Endothelial cell of umbilical vein (primary cell): Measurements from ENCODE around the gene LRRC43. TPM values are rescaled to one million over a fixed set of nuclear protein-coding genes. Genes with fewer than 3 reads are reported as not detected.

Experiments
- BruUV-seq: library from RNA; stranded (reverse); fragments of 400-500 nt; replicated peaks from 2 replicates; lab custom pipeline; 2021; lab: Mats Ljungman, UMichigan
- CTCF ChIA-PET: fragments of 300-600, 350-600 bp; sonication (Branson Sonifier 250); formaldehyde crosslinking; loops from one replicate; lab custom pipeline; 2021; ENCODE audit warnings: antibody characterized with exemption, inconsistent platforms; lab: Charles Lee
- POLR2A ChIA-PET: fragments of 300-600, 350-600 bp; sonication (Branson Sonifier 250); formaldehyde crosslinking; loops from one replicate; lab custom pipeline; 2021; ENCODE audit warnings: antibody characterized with exemption, inconsistent platforms; lab: Charles Lee
- DNase-seq: peaks from one replicate; pipeline ENCODE4 v3.0.0-alpha.2; 2011; ENCODE audit warnings: low read depth, low spot score
- FAIRE-seq: peaks from 2 replicates; lab custom pipeline; 2011; peaks lifted over from hg19 to GRCh38; lab: Jason Lieb, UNC
- H2AFZ ChIP-seq: 2 replicates; pipeline ENCODE4 v1.6.0; 2012; ENCODE audit warnings: low read depth, low read length, control low read depth, inconsistent platforms
- H3K27ac ChIP-seq: 2 replicates; pipeline ENCODE4 v1.5.1; 2011; ENCODE audit warnings: low read depth, mild to moderate bottlenecking, control low read depth, low read length, moderate library complexity; ENCODE audit not compliant: insufficient read depth
- H3K27me3 ChIP-seq, 2 experiments: 2 replicates each; pipeline versions ENCODE4 v1.6.0 to v1.6.1; 2011; ENCODE audit warnings: low read length in 2 of 2, mixed read lengths in 1 of 2; ENCODE audit not compliant: control insufficient read depth in 2 of 2, insufficient read depth in 2 of 2
- H3K36me3 ChIP-seq, 2 experiments: 2 replicates in 1 of 2; 3 replicates in 1 of 2; pipeline ENCODE4 v1.5.1; 2011; ENCODE audit warnings: low read length in 2 of 2, mild to moderate bottlenecking in 1 of 2, moderate library complexity in 1 of 2; ENCODE audit not compliant: control insufficient read depth in 2 of 2, insufficient read depth in 2 of 2; ENCODE audit errors: extremely low read depth in 1 of 2
- H3K4me1 ChIP-seq: 3 replicates; pipeline ENCODE4 v1.5.1; 2011; ENCODE audit warnings: mild to moderate bottlenecking, low read length; ENCODE audit not compliant: control insufficient read depth, insufficient read depth; ENCODE audit errors: extremely low read depth
- H3K4me2 ChIP-seq: 2 replicates; pipeline ENCODE4 v1.6.1; 2011; ENCODE audit warnings: low read length, control low read depth, mixed read lengths; ENCODE audit not compliant: insufficient read depth
- H3K4me3 ChIP-seq, 3 experiments: fragments of 200-600 bp in 1 of 3; sonication (generic), shearing (Covaris generic) in 1 of 3; replicated peaks in 1 of 3; 2 replicates each; pipeline ENCODE4 v1.5.1; 2011 to 2016; ENCODE audit warnings: control low read depth in 3 of 3, low read length in 3 of 3, mild to moderate bottlenecking in 2 of 3, inconsistent platforms in 1 of 3, low read depth in 1 of 3, moderate library complexity in 1 of 3; ENCODE audit not compliant: insufficient read depth in 1 of 3
- H3K79me2 ChIP-seq: 2 replicates; pipeline ENCODE4 v1.6.0; 2012; ENCODE audit warnings: low read length, inconsistent platforms; ENCODE audit not compliant: control insufficient read depth, insufficient read depth
- H3K9ac ChIP-seq: replicated peaks from 2 replicates; pipeline ENCODE3; 2011; ENCODE audit warnings: low read length, control low read depth; ENCODE audit not compliant: insufficient read depth; ENCODE audit errors: extremely low read depth
- H3K9me1 ChIP-seq: replicated peaks from 3 replicates; pipeline ENCODE4 v1.6.0; 2011; ENCODE audit warnings: mild to moderate bottlenecking, low read length; ENCODE audit not compliant: control insufficient read depth, insufficient read depth; ENCODE audit errors: extremely low read depth
- H3K9me3 ChIP-seq: replicated peaks from 2 replicates; pipeline ENCODE4 v1.5.1; 2012; ENCODE audit warnings: low read length, inconsistent platforms; ENCODE audit not compliant: control insufficient read depth, insufficient read depth
- H4K20me1 ChIP-seq: replicated peaks from 2 replicates; pipeline ENCODE3; 2011; ENCODE audit warnings: mild to moderate bottlenecking, low read length; ENCODE audit not compliant: control insufficient read depth, insufficient read depth; ENCODE audit errors: extremely low read depth
- EZH2 ChIP-seq: IDR thresholded peaks from 2 replicates; pipeline ENCODE4 v1.6.1; 2012; ENCODE audit warnings: borderline replicate concordance, low read depth, mild to moderate bottlenecking, moderate library complexity, low read length, inconsistent platforms; ENCODE audit not compliant: severe bottlenecking
- FOS ChIP-seq: IDR thresholded peaks from 2 replicates; pipeline ENCODE4 v1.6.1; 2011; ENCODE audit warnings: mild to moderate bottlenecking, low read length, moderate library complexity, borderline replicate concordance; ENCODE audit not compliant: insufficient read depth
- GATA2 ChIP-seq: IDR thresholded peaks from 2 replicates; pipeline ENCODE4 v1.7.0; 2011; ENCODE audit warnings: low read depth, mild to moderate bottlenecking, moderate library complexity, mixed read lengths, low read length; ENCODE audit not compliant: insufficient read length, insufficient read depth
- JUN ChIP-seq: IDR thresholded peaks from 2 replicates; pipeline ENCODE4 v1.6.1; 2011; ENCODE audit warnings: borderline replicate concordance, low read depth; ENCODE audit not compliant: insufficient read length, insufficient read depth
- MYC ChIP-seq: IDR thresholded peaks from one replicate; pipeline ENCODE4 v1.6.1; 2011; ENCODE audit warnings: mild to moderate bottlenecking, low read depth, low read length
- POLR2A ChIP-seq: IDR thresholded peaks from 2 replicates; pipeline ENCODE4 v1.6.1; 2012; ENCODE audit warnings: low read depth, mild to moderate bottlenecking, control low read depth, low read length
- POLR2AphosphoS5 ChIP-seq: IDR thresholded peaks from 2 replicates; pipeline ENCODE4 v1.6.1; 2012; ENCODE audit warnings: low read depth, mild to moderate bottlenecking, control low read depth, low read length, moderate library complexity; ENCODE audit not compliant: insufficient read depth
- dilution Hi-C: fragments of 300-500 bp; cut with MboI; formaldehyde crosslinking; loops from one replicate; pipeline ENCODE4 v1.15.0; 2019; ENCODE audit warnings: low sequenced_read_pairs; ENCODE audit not compliant: extremely low pct_ligation_motif_present
- intact Hi-C: fragments of 100-400 bp; cut with micrococcal nuclease; formaldehyde crosslinking; loops from one replicate; pipeline ENCODE4 v1.10.0; 2022
- polyA plus RNA-seq, 4 experiments: library from polyadenylated mRNA; depleted of rRNA in 3 of 4; stranded (reverse) in 3 of 4; unstranded in 1 of 4; fragments of >200 nt; gene quantifications; 2 replicates each; pipeline versions ENCODE4 v1.2.1 to v1.2.3, GENCODE V29; 2011 to 2012; ENCODE audit warnings: missing spikeins in 1 of 4
- total RNA-seq: library from RNA; stranded (reverse); gene quantifications from 2 replicates; pipeline ENCODE4 v1.2.3, GENCODE V29; 2021
- TF ChIP-seq, protein P1 (sequence below): IDR thresholded peaks from 2 replicates; pipeline ENCODE4 v1.6.1; 2011; ENCODE audit not compliant: insufficient read depth, insufficient read length
- TF ChIP-seq, protein P2 (sequence below), 2 donors: IDR thresholded peaks; 1 replicate in 1 of 2; 2 replicates in 1 of 2; pipeline ENCODE4 v1.5.1; 2011; ENCODE audit warnings: low read length in 2 of 2, mild to moderate bottlenecking in 2 of 2, moderate library complexity in 2 of 2, control low read depth in 1 of 2, inconsistent platforms in 1 of 2, low read depth in 1 of 2; ENCODE audit not compliant: insufficient read depth in 1 of 2; ENCODE audit errors: extremely low read depth in 1 of 2

Gene LRRC43
- total and polyA plus RNA-seq, 2 donors (not counting 3 experiments of a cell fraction or from before 2014, with no cell fraction given), result 3.1 to 3.4 TPM

DNA sequence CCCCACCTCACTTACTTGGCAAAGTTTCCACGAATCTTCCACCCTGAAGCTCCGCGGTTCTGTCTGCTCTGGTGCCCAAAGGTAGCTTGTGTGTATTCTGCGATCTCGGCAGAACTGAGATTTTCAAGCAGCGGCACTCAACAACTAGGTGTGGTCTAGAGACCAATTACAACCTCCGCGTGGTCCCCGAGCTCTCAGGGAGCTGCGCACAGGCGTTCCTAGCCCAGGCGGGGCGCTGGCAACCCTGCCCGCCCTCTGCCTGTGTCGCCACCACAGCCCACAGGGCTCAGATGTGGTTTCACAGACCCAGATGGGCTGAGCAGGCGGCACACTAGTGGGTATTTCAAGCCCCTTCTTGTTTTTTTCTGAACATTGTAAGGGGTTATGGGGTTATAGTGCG is 44.4 kb downstream of the LRRC43 start:
- dilution Hi-C loops, result no loop called here
- intact Hi-C loops, result loop anchor here (5.0 kb wide), 1 partner anchor 525 kb away; the partner anchor contains the start of gene DENR
- peaks cover 10% of the 10 kb centered on the region for H3K4me1 ChIP-seq
- H3K9me3 ChIP-seq, result no peaks in the 10 kb centered on the region
- no peak for TF ChIP-seq POLR2A
- no peak for TF ChIP-seq FOS
- no peak for TF ChIP-seq EZH2
- no peak for TF ChIP-seq MYC
- TF ChIP-seq GATA2, result no peak
- TF ChIP-seq POLR2AphosphoS5, result no peak
- TF ChIP-seq JUN, result no peak
- TF ChIP-seq, protein P1, sequence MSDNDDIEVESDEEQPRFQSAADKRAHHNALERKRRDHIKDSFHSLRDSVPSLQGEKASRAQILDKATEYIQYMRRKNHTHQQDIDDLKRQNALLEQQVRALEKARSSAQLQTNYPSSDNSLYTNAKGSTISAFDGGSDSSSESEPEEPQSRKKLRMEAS, result no peak
- TF ChIP-seq, protein P2, sequence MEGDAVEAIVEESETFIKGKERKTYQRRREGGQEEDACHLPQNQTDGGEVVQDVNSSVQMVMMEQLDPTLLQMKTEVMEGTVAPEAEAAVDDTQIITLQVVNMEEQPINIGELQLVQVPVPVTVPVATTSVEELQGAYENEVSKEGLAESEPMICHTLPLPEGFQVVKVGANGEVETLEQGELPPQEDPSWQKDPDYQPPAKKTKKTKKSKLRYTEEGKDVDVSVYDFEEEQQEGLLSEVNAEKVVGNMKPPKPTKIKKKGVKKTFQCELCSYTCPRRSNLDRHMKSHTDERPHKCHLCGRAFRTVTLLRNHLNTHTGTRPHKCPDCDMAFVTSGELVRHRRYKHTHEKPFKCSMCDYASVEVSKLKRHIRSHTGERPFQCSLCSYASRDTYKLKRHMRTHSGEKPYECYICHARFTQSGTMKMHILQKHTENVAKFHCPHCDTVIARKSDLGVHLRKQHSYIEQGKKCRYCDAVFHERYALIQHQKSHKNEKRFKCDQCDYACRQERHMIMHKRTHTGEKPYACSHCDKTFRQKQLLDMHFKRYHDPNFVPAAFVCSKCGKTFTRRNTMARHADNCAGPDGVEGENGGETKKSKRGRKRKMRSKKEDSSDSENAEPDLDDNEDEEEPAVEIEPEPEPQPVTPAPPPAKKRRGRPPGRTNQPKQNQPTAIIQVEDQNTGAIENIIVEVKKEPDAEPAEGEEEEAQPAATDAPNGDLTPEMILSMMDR (IDR thresholded peaks at IDR 0.05; ENCODE audit: extremely low read depth in 1 of 2, insufficient read depth in 1 of 2, low read depth in 1 of 2, low read length in 2 of 2), result no peak
- no TSS peak for BruUV-seq
- H3K27me3 ChIP-seq, result no peaks in the 10 kb centered on the region
- H3K27ac ChIP-seq, result no peak overlapping the region
- FAIRE-seq (no peak), DNase-seq (no peak)
- no peak overlapping the region for H2AFZ ChIP-seq
- ChIA-PET POLR2A (no interaction called here), CTCF (interaction anchor here (1.5 to 1.7 kb wide), 2 partner anchors 13 to 96 kb away, joined by 3 to 5 read pairs; no protein-coding TSS in a partner anchor)
- peaks cover 26% of the 10 kb centered on the region for H3K79me2 ChIP-seq
- no peak overlapping the region for H3K9ac ChIP-seq
- no peaks in the 10 kb centered on the region for H3K9me1 ChIP-seq
- H3K4me2 ChIP-seq, result no peak overlapping the region
- no peaks in the 10 kb centered on the region for H4K20me1 ChIP-seq
- peaks cover 2 to 8% of the 10 kb centered on the region in 2 experiments for H3K36me3 ChIP-seq
- H3K4me3 ChIP-seq, result no peak overlapping the region
